Lower leg skin (tissue), 3 donors: ENCODE measurements around the gene REPS1.

Experiments used
- CTCF ChIP-seq, 3 donors: fragments of 450-650 bp; IDR thresholded peaks; one replicate each; pipeline ENCODE4 v1.5.1; 2016; ENCODE audit warnings: antibody characterized with exemption in 3 of 3, mild to moderate bottlenecking in 3 of 3, moderate library complexity in 2 of 3
- POLR2A ChIP-seq, 2 donors: fragments of 450-650 bp; IDR thresholded peaks; one replicate each; pipeline ENCODE4 v1.6.1; 2016 to 2017; ENCODE audit warnings: antibody characterized with exemption in 2 of 2, mild to moderate bottlenecking in 1 of 2, moderate library complexity in 1 of 2

- no peak for TF ChIP-seq CTCF (IDR thresholded peaks at IDR 0.05)
- no peak for TF ChIP-seq POLR2A (IDR thresholded peaks at IDR 0.05)
Observed at GRCh38 chr6:138909511-138909910, 78.5 kb downstream of the REPS1 start.
